Stimulated activated CD8-positive, alpha-beta memory T cell treated with anti-CD3 and anti-CD28 coated beads, Interleukin-7, amount 100 ng/mL, for 4 hours (primary cell): ENCODE measurements around the gene WDR48.
"Not testable (repeated sequence)": the region's sequence is repeated elsewhere in the genome, so short reads cannot be mapped to it uniquely, and the experiment has no call there.

Experiments
- DNase-seq, 2 donors: peaks; one replicate each; pipeline ENCODE4 v3.0.0-alpha.2; 2020; ENCODE audit warnings: low read depth in 2 of 2

Gene WDR48

GRCh38 chr3:39051649-39052561 lies at the start of gene WDR48, which contains the start of gene SCN11A:
Gene WDR48, plus strand, starts transcription at chr3:39052016. Its CDS starts 10 bp downstream, at chr3:39052026.
Gene SCN11A, minus strand, starts transcription at chr3:39051944. Its CDS starts 101,582 bp downstream, at chr3:38950362.
- peak; percentile 86 to 92 for DNase-seq

GRCh38 chr3:39005295-39005694 lies 46.5 kb upstream of the WDR48 start:
- DNase-seq: no peak

- DNase-seq: no peak
These were observed 40.6 kb upstream of the WDR48 start for GRCh38 chr3:39011191-39011736.

GRCh38 chr3:39013289-39013688 lies 38.5 kb upstream of the WDR48 start:
- no peak for DNase-seq

GRCh38 chr3:39013921-39014509 lies 37.8 kb upstream of the WDR48 start:
- DNase-seq: no peak

- no peak for DNase-seq
These were observed 36.4 kb upstream of the WDR48 start for GRCh38 chr3:39015418-39015817.

GRCh38 chr3:39019299-39019698 lies 32.5 kb upstream of the WDR48 start:
- DNase-seq: no peak

- no peak for DNase-seq
These were observed 30.8 kb upstream of the WDR48 start for GRCh38 chr3:39021029-39021428.

- no peak for DNase-seq
These were observed 30.1 kb upstream of the WDR48 start for GRCh38 chr3:39021465-39022285.

GRCh38 chr3:39022286-39022630 lies 29.6 kb upstream of the WDR48 start:
- DNase-seq: no peak

- DNase-seq: no peak
These were observed 27.3 kb upstream of the WDR48 start for GRCh38 chr3:39024497-39024896.

GRCh38 chr3:39025222-39025970 lies 26.4 kb upstream of the WDR48 start:
- no peak for DNase-seq

- no peak for DNase-seq
These were observed 23.3 kb upstream of the WDR48 start for GRCh38 chr3:39028546-39028945.

- DNase-seq: no peak
These were observed 22.3 kb upstream of the WDR48 start for GRCh38 chr3:39029556-39029955.

GRCh38 chr3:39038165-39038564 lies 13.7 kb upstream of the WDR48 start:
- DNase-seq: no peak

GRCh38 chr3:39050029-39050428 lies 1.8 kb upstream of the WDR48 start:
- DNase-seq: no peak

- DNase-seq: no peak
These were observed 767 bp downstream of the WDR48 start for GRCh38 chr3:39052583-39052982.

GRCh38 chr3:39053696-39054095 lies 1.9 kb downstream of the WDR48 start:
- DNase-seq: no peak

- DNase-seq: no peak
These were observed 4.3 kb downstream of the WDR48 start for GRCh38 chr3:39056151-39056550.

- not testable (repeated sequence) for DNase-seq
These were observed 9.4 kb downstream of the WDR48 start for GRCh38 chr3:39061228-39061627.

GRCh38 chr3:39062180-39062579 lies 10.4 kb downstream of the WDR48 start:
- DNase-seq: no peak
